HepG2 (cell line): ENCODE results near the gene HAPLN3. TPM values are rescaled to one million over a fixed set of nuclear protein-coding genes. Genes with fewer than 3 reads are reported as not detected.

Experiments used
- ATAC-seq: fragments of 200-7000 bp; cut with Tn5 transposase; 3 replicates; pipeline ENCODE4 v1.9.1; 2020; ENCODE audit warnings: mild to moderate bottlenecking, moderate library complexity
- BruUV-seq: library from RNA; stranded (reverse); fragments of 400-500 nt; replicated peaks from 2 replicates; lab custom pipeline; 2021; lab: Mats Ljungman, UMichigan
- CTCF ChIA-PET: fragments of 300-600 bp; formaldehyde crosslinking; extraction: SDS; loops from one replicate; lab custom pipeline; 2021; ENCODE audit warnings: low total read pairs, inconsistent platforms, low intra/inter-chr PET ratio; lab: Yijun Ruan, JAX
- POLR2A ChIA-PET: fragments of 350-600 bp; sonication (Branson Sonifier 250); formaldehyde crosslinking; loops from one replicate; lab custom pipeline; 2020; ENCODE audit warnings: antibody characterized with exemption, inconsistent platforms; lab: Yijun Ruan, JAX
- DNase-seq: peaks from one replicate; pipeline ENCODE4 v3.0.0-alpha.2; 2015; ENCODE audit warnings: low spot score
- FAIRE-seq: peaks from 3 replicates; lab custom pipeline; 2011; peaks lifted over from hg19 to GRCh38; lab: Jason Lieb, UNC
- H2AFZ ChIP-seq: one replicate; pipeline ENCODE4 v1.6.1; 2011; ENCODE audit warnings: low read length, inconsistent platforms
- H3K27ac ChIP-seq: fragments of 300-600 bp; 3 replicates; pipeline ENCODE4 v1.8.0; 2011; ENCODE audit warnings: mixed run types, mild to moderate bottlenecking, mixed read lengths, low read length, inconsistent platforms; ENCODE audit not compliant: insufficient read depth; ENCODE audit errors: extremely low read length
- H3K27me3 ChIP-seq, 2 experiments: fragments of 200-600 bp in 1 of 2; 2 replicates in 1 of 2; 3 replicates in 1 of 2; pipeline versions ENCODE4 v1.6.0 to v1.8.0; 2011; ENCODE audit warnings: low read length in 2 of 2, mild to moderate bottlenecking in 2 of 2, moderate library complexity in 2 of 2, inconsistent platforms in 1 of 2; ENCODE audit not compliant: insufficient read depth in 2 of 2, control insufficient read depth in 1 of 2
- H3K36me3 ChIP-seq, 2 experiments: fragments of 200-600 bp in 1 of 2; replicated peaks in 1 of 2; 2 replicates in 1 of 2; 3 replicates in 1 of 2; pipeline versions ENCODE4 v1.5.1 to v1.8.0; 2011; ENCODE audit warnings: low read length in 2 of 2, inconsistent platforms in 1 of 2; ENCODE audit not compliant: insufficient read depth in 2 of 2, control insufficient read depth in 1 of 2
- H3K4me1 ChIP-seq: 2 replicates; pipeline ENCODE4 v1.5.1; 2012; ENCODE audit warnings: low read length, inconsistent platforms; ENCODE audit not compliant: insufficient read depth
- H3K4me2 ChIP-seq: 2 replicates; pipeline ENCODE4 v1.6.0; 2011; ENCODE audit warnings: low read depth, low read length, inconsistent platforms
- H3K4me3 ChIP-seq, 3 experiments: fragments of 200-600 bp in 1 of 3; sonication (generic), shearing (Covaris generic) in 1 of 3; replicated peaks in 1 of 3; 2 replicates each; pipeline ENCODE4 v1.5.1; 2011 to 2016; ENCODE audit warnings: low read length in 3 of 3, inconsistent platforms in 2 of 3, low read depth in 2 of 3, mild to moderate bottlenecking in 2 of 3, control low read depth in 1 of 3, mixed read lengths in 1 of 3; ENCODE audit not compliant: insufficient read depth in 1 of 3
- H3K79me2 ChIP-seq: one replicate; pipeline ENCODE4 v1.6.1; 2011; ENCODE audit warnings: low read length, inconsistent platforms; ENCODE audit not compliant: insufficient read depth
- H3K9ac ChIP-seq: 2 replicates; pipeline ENCODE4 v1.6.0; 2011; ENCODE audit warnings: mild to moderate bottlenecking, low read depth, low read length, inconsistent platforms; ENCODE audit not compliant: insufficient read depth
- H3K9me3 ChIP-seq: 2 replicates; pipeline ENCODE4 v1.5.1; 2012; ENCODE audit warnings: mild to moderate bottlenecking, low read length
- H4K20me1 ChIP-seq: 2 replicates; pipeline ENCODE4 v1.6.0; 2011; ENCODE audit warnings: inconsistent platforms, mild to moderate bottlenecking, low read length, moderate library complexity; ENCODE audit not compliant: insufficient read depth
- ELF3 ChIP-seq: IDR thresholded peaks from 2 replicates; pipeline ENCODE4 v1.6.1; 2016; ENCODE audit warnings: missing genetic modification reagents, missing compliant biosample characterization
- HINFP ChIP-seq: sonication (generic); formaldehyde crosslinking; IDR thresholded peaks from 2 replicates; pipeline ENCODE4 v1.4.0; 2020; ENCODE audit warnings: low read depth, mild to moderate bottlenecking, missing genetic modification reagents
- LBX2 ChIP-seq: sonication (generic); formaldehyde crosslinking; IDR thresholded peaks from 2 replicates; pipeline ENCODE4 v1.5.0; 2020; ENCODE audit warnings: missing genetic modification reagents, mild to moderate bottlenecking, borderline replicate concordance
- NONO ChIP-seq, 2 experiments: fragments of 450-650 bp in 1 of 2; sonication (generic) in 1 of 2; formaldehyde crosslinking in 1 of 2; IDR thresholded peaks in 1 of 2; conservative IDR thresholded peaks in 1 of 2; 2 replicates each; pipeline versions ENCODE4 v1.6.1 to v1.8.0; 2017 to 2022; ENCODE audit warnings: mild to moderate bottlenecking in 1 of 2, missing genetic modification reagents in 1 of 2, moderate library complexity in 1 of 2
- NR0B2 ChIP-seq: sonication (generic); formaldehyde crosslinking; IDR thresholded peaks from 2 replicates; pipeline ENCODE4 v1.4.0; 2020; ENCODE audit warnings: mild to moderate bottlenecking, missing genetic modification reagents
- PRDM10 ChIP-seq: sonication (generic); formaldehyde crosslinking; IDR thresholded peaks from 2 replicates; pipeline ENCODE4 v1.4.0; 2020; ENCODE audit warnings: low read depth, missing genetic modification reagents
- SETDB1 ChIP-seq: sonication (generic); formaldehyde crosslinking; IDR thresholded peaks from 2 replicates; pipeline ENCODE4 v1.5.1; 2020; ENCODE audit warnings: missing genetic modification reagents, mild to moderate bottlenecking, borderline replicate concordance
- SMAD3 ChIP-seq: sonication (generic); formaldehyde crosslinking; IDR thresholded peaks from 2 replicates; pipeline ENCODE4 v1.4.0; 2020; ENCODE audit warnings: missing genetic modification reagents
- SPEN ChIP-seq: sonication (generic); formaldehyde crosslinking; IDR thresholded peaks from 2 replicates; pipeline ENCODE4 v1.5.1; 2020; ENCODE audit warnings: low read depth, mild to moderate bottlenecking, missing genetic modification reagents
- ZKSCAN5 ChIP-seq: sonication (generic); formaldehyde crosslinking; IDR thresholded peaks from 2 replicates; pipeline ENCODE4 v1.5.1; 2020; ENCODE audit warnings: mild to moderate bottlenecking, missing genetic modification reagents
- ZNF350 ChIP-seq: sonication (generic); formaldehyde crosslinking; IDR thresholded peaks from 2 replicates; pipeline ENCODE4 v1.4.0; 2020; ENCODE audit warnings: mild to moderate bottlenecking, low read depth, missing genetic modification reagents, borderline replicate concordance
- ZZZ3 ChIP-seq: sonication (generic); formaldehyde crosslinking; IDR thresholded peaks from 2 replicates; pipeline ENCODE4 v1.4.0; 2020; ENCODE audit warnings: missing genetic modification reagents, mild to moderate bottlenecking, borderline replicate concordance
- WGBS: methylation state at CpG from one replicate; pipeline ENCODE4 v1.1.6; 2017; ENCODE audit warnings: low lambda C conversion rate; 5-methylcytosine and 5-hydroxymethylcytosine counted together
- in situ Hi-C: cut with HindIII; loops from 2 replicates; pipeline ENCODE4 v1.10.0; 2017; ENCODE audit warnings: low pct_unique_long_range_greater_than_20kb; ENCODE audit not compliant: extremely low pct_ligation_motif_present
- intact Hi-C: fragments of 100-400 bp; cut with micrococcal nuclease; formaldehyde crosslinking; loops from one replicate; pipeline ENCODE4 v1.10.0; 2022; ENCODE audit not compliant: unreplicated experiment
- polyA plus RNA-seq, 8 experiments: library from polyadenylated mRNA; depleted of rRNA in 3 of 8; stranded (reverse) in 7 of 8; unstranded in 1 of 8; fragments of >200 nt; fragmentation: Illumina TruSeq in 4 of 8; extraction: Trizol in 4 of 8; gene quantifications; 2 replicates each; pipeline versions ENCODE4 v1.2.1 to v1.2.3, GENCODE V29; 2011 to 2016; ENCODE audit warnings: low read depth in 4 of 8, missing spikeins in 1 of 8, mixed read lengths in 1 of 8; ENCODE audit not compliant: insufficient read depth in 1 of 8
- total RNA-seq, 5 experiments: library from RNA; depleted of rRNA; stranded (reverse); fragments of >200 nt; fragmentation: Illumina TruSeq; extraction: Trizol; gene quantifications; 2 replicates each; pipeline ENCODE4 v1.2.3, GENCODE V29; 2016; ENCODE audit warnings: low read depth in 1 of 5

The HAPLN3 gene
- total and polyA plus RNA-seq, 2 of the 13 experiments (the other 11 are each of a cell fraction or from before 2014, with no cell fraction given), result 0.09 TPM; not detected in 1

GRCh38 chr15:88876573-88876972 is 18.8 kb downstream of the HAPLN3 start:
- no peak overlapping the region for H3K4me2 ChIP-seq
- H3K36me3 ChIP-seq, result no peaks in the 10 kb centered on the region
- no peak for DNase-seq
- no peak for ATAC-seq
- H3K27me3 ChIP-seq, result peaks cover 18 to 63% of the 10 kb centered on the region in 2 experiments
- H3K79me2 ChIP-seq, result no peaks in the 10 kb centered on the region
- no peak overlapping the region for H2AFZ ChIP-seq
- in situ Hi-C loops (no loop called here), intact Hi-C loops (no loop called here)
- no peak overlapping the region for H3K27ac ChIP-seq
- H3K4me1 ChIP-seq, result no peaks in the 10 kb centered on the region
- POLR2A ChIA-PET, result no interaction called here
- FAIRE-seq, result no peak
- TF ChIP-seq ZKSCAN5 (CRISPR knock-in tag) (no peak), SMAD3 (CRISPR knock-in tag) (no peak), LBX2 (CRISPR knock-in tag) (no peak)
- CTCF ChIA-PET, result no interaction called here
- no peaks in the 10 kb centered on the region for H3K9me3 ChIP-seq
- no peaks in the 10 kb centered on the region for H4K20me1 ChIP-seq
- BruUV-seq, result no TSS peak
- 37% methylated on average over 8 of the region's 10 CpGs for WGBS
- no peak overlapping the region for H3K4me3 ChIP-seq
- no peak overlapping the region for H3K9ac ChIP-seq

GRCh38 chr15:88874684-88875083 is 20.7 kb downstream of the HAPLN3 start:
- no peak for FAIRE-seq
- no peaks in the 10 kb centered on the region for H3K79me2 ChIP-seq
- H3K4me2 ChIP-seq, result no peak overlapping the region
- DNase-seq, result no peak
- H3K9me3 ChIP-seq, result no peaks in the 10 kb centered on the region
- ATAC-seq, result no peak
- H4K20me1 ChIP-seq, result no peaks in the 10 kb centered on the region
- no peaks in the 10 kb centered on the region for H3K36me3 ChIP-seq
- no peak overlapping the region for H3K27ac ChIP-seq
- no peak overlapping the region for H2AFZ ChIP-seq
- no peak overlapping the region for H3K4me3 ChIP-seq
- H3K27me3 ChIP-seq, result peaks cover 18 to 75% of the 10 kb centered on the region in 2 experiments
- ChIA-PET CTCF (no interaction called here), POLR2A (no interaction called here)
- H3K9ac ChIP-seq, result no peak overlapping the region
- no peaks in the 10 kb centered on the region for H3K4me1 ChIP-seq
- 1% methylated on average over 5 of the region's 6 CpGs for WGBS
- intact Hi-C loops (no loop called here), in situ Hi-C loops (no loop called here)
- BruUV-seq, result no TSS peak
- TF ChIP-seq SETDB1, result no peak
- TF ChIP-seq ZZZ3 (CRISPR knock-in tag), result no peak
- TF ChIP-seq SPEN, result no peak
- TF ChIP-seq ELF3 (CRISPR knock-in tag), result no peak
- TF ChIP-seq NR0B2, result no peak
- TF ChIP-seq ZNF350, result no peak
- no peak for TF ChIP-seq HINFP (CRISPR knock-in tag)
- TF ChIP-seq NONO (IDR thresholded peaks at IDR 0.05), result no peak
- no peak for TF ChIP-seq NONO (CRISPR knock-in tag; conservative IDR thresholded peaks at IDR 0.05)
- TF ChIP-seq PRDM10 (CRISPR knock-in tag), result no peak
